Body of pancreas (tissue), 4 donors: ENCODE data around the gene GNRH2.

ENCODE experiments used
- CTCF ChIP-seq, 7 experiments: fragments of 450-650 bp in 4 of 7; fragments of 200-600 bp in 3 of 7; sonication (generic) in 3 of 7; IDR thresholded peaks; one replicate each; pipeline ENCODE4 v1.5.1; 2016 to 2019; ENCODE audit warnings: antibody characterized with exemption in 7 of 7
- POLR2A ChIP-seq, 3 donors: fragments of 450-650 bp; IDR thresholded peaks; one replicate each; pipeline ENCODE4 v1.6.1; 2016; ENCODE audit warnings: antibody characterized with exemption in 3 of 3, mild to moderate bottlenecking in 2 of 3

GRCh38 chr20:2995796-2996195 lies 47.6 kb upstream of the GNRH2 start:
- TF ChIP-seq CTCF (IDR thresholded peaks at IDR 0.05): no peak
- TF ChIP-seq POLR2A (IDR thresholded peaks at IDR 0.05): no peak
